Parathyroid adenoma (tissue), 2 donors: ENCODE results near the gene LRRN4CL.

Source experiments
- H2AFZ ChIP-seq: fragments of 300-600 bp; sonication (generic); one replicate; pipeline ENCODE4 v1.7.0; 2017; ENCODE audit warnings: antibody characterized with exemption, mild to moderate bottlenecking
- H3K27ac ChIP-seq: fragments of 300-600 bp; sonication (generic); one replicate; pipeline ENCODE4 v1.7.0; 2017
- H3K27me3 ChIP-seq: fragments of 300-600 bp; sonication (generic); one replicate; pipeline ENCODE4 v1.7.0; 2017; ENCODE audit warnings: low read length; ENCODE audit not compliant: control insufficient read depth, insufficient read depth
- H3K36me3 ChIP-seq: fragments of 300-600 bp; sonication (generic); one replicate; pipeline ENCODE4 v1.7.0; 2017; ENCODE audit warnings: low read length; ENCODE audit not compliant: control insufficient read depth, insufficient read depth
- H3K4me1 ChIP-seq: fragments of 300-600 bp; sonication (generic); one replicate; pipeline ENCODE4 v1.7.0; 2017; ENCODE audit warnings: control low read depth
- H3K4me2 ChIP-seq: fragments of 300-600 bp; sonication (generic); one replicate; pipeline ENCODE4 v1.7.0; 2017; ENCODE audit warnings: low read length
- H3K4me3 ChIP-seq: fragments of 300-600 bp; sonication (generic); one replicate; pipeline ENCODE4 v1.7.0; 2017; ENCODE audit warnings: low read depth, low read length
- H3K79me2 ChIP-seq: fragments of 300-600 bp; sonication (generic); one replicate; pipeline ENCODE4 v1.7.0; 2017; ENCODE audit warnings: control low read depth
- H3K9ac ChIP-seq: fragments of 300-600 bp; sonication (generic); one replicate; pipeline ENCODE4 v1.7.0; 2017; ENCODE audit warnings: mild to moderate bottlenecking
- H3K9me3 ChIP-seq: fragments of 300-600 bp; sonication (generic); one replicate; pipeline ENCODE4 v1.7.0; 2017; ENCODE audit warnings: low read length; ENCODE audit not compliant: control insufficient read depth
- CTCF ChIP-seq: fragments of 300-600 bp; sonication (generic); IDR thresholded peaks from one replicate; pipeline ENCODE4 v1.7.0; 2017; ENCODE audit warnings: antibody characterized with exemption, mild to moderate bottlenecking
- donor health status: primary hyperparathyroidism.

Gene LRRN4CL

GRCh38 chr11:62666259-62666926 is 22.9 kb downstream of the LRRN4CL start:
- TF ChIP-seq CTCF = no peak
- no peaks in the 10 kb centered on the region for H3K27me3 ChIP-seq
- peaks cover 2% of the 10 kb centered on the region for H3K4me1 ChIP-seq
- H3K27ac ChIP-seq = no peak overlapping the region
- H3K9ac ChIP-seq = no peak overlapping the region
- no peaks in the 10 kb centered on the region for H3K36me3 ChIP-seq
- H3K4me3 ChIP-seq = peak overlapping the region; percentile 75
- no peaks in the 10 kb centered on the region for H3K79me2 ChIP-seq
- no peak overlapping the region for H2AFZ ChIP-seq
- H3K9me3 ChIP-seq = no peaks in the 10 kb centered on the region
- peak overlapping the region; percentile 86 for H3K4me2 ChIP-seq

GRCh38 chr11:62665599-62666258 is 23.6 kb downstream of the LRRN4CL start:
- TF ChIP-seq CTCF = no peak
- H2AFZ ChIP-seq = peak overlapping the region; percentile 75
- H3K27ac ChIP-seq = peak overlapping the region; percentile 70
- peak overlapping the region; percentile 86 for H3K4me2 ChIP-seq
- peak overlapping the region; percentile 75 for H3K4me3 ChIP-seq
- H3K9ac ChIP-seq = no peak overlapping the region
- H3K9me3 ChIP-seq = no peaks in the 10 kb centered on the region
- H3K79me2 ChIP-seq = no peaks in the 10 kb centered on the region
- no peaks in the 10 kb centered on the region for H3K36me3 ChIP-seq
- no peaks in the 10 kb centered on the region for H3K27me3 ChIP-seq
- no peaks in the 10 kb centered on the region for H3K4me1 ChIP-seq

DNA sequence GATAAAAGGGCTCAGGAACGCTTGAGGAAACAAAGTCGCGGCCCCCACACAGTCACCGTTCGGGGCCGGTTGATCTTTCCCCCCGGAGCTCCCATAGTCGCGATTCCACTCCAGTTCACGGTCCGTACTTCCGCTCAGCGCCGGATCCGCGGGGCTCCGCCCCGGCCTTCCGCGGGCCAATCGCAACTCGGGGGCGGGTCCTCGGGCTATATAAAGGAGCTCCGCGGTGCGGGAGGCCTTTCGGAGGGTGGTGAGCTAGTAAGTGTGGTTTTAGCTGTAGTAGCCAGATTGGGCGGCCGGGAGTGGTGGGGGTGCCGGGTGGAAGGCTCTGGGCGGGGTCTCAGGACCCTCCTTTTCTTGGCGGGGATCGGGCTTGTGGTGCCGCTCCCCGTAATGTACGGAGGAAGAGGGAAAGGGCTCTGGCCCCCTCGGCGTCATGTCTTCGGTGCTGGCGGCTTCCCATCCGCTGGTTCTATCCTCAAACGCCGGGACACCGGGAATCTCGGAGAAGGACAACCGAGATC is 24.2 kb downstream of the LRRN4CL start, which contains the start of the genes C11orf98 and CSKMT:
C11orf98 (minus strand) TSS at position 136 of the 524 bp plus-strand sequence; CDS start at position 95, 41 bp downstream.
CSKMT (plus strand) TSS at position 238 of the 524 bp plus-strand sequence. CDS start 568 bp downstream, outside the sequence.
- no peaks in the 10 kb centered on the region for H3K36me3 ChIP-seq
- TF ChIP-seq CTCF = no peak
- H3K9me3 ChIP-seq = no peaks in the 10 kb centered on the region
- H3K27ac ChIP-seq = peak within 1 kb of the TSS; percentile 70
- peak within 1 kb of the TSS; percentile 86 for H3K4me2 ChIP-seq
- H3K4me3 ChIP-seq = peak within 1 kb of the TSS; percentile 75
- no peaks in the 10 kb centered on the region for H3K79me2 ChIP-seq
- no peaks in the 10 kb centered on the region for H3K4me1 ChIP-seq
- no peak within 1 kb of the TSS for H3K9ac ChIP-seq
- peak within 1 kb of the TSS; percentile 75 for H2AFZ ChIP-seq
- H3K27me3 ChIP-seq = no peaks in the 10 kb centered on the region

GRCh38 chr11:62664405-62665074 is 24.8 kb downstream of the LRRN4CL start:
- TF ChIP-seq CTCF = no peak
- peak overlapping the region; percentile 75 for H2AFZ ChIP-seq
- no peaks in the 10 kb centered on the region for H3K79me2 ChIP-seq
- no peaks in the 10 kb centered on the region for H3K36me3 ChIP-seq
- H3K4me3 ChIP-seq = peak overlapping the region; percentile 75
- H3K27ac ChIP-seq = peak overlapping the region; percentile 70
- H3K27me3 ChIP-seq = no peaks in the 10 kb centered on the region
- H3K4me1 ChIP-seq = no peaks in the 10 kb centered on the region
- peak overlapping the region; percentile 86 for H3K4me2 ChIP-seq
- no peaks in the 10 kb centered on the region for H3K9me3 ChIP-seq
- no peak overlapping the region for H3K9ac ChIP-seq
